NCI-H748 (cell line): Measurements from ENCODE around the gene TRMT112.

Source experiments
- DNase-seq: peaks from one replicate; lab custom pipeline; 2025; ENCODE audit not compliant: unreplicated experiment; lab: John Stamatoyannopoulos, UW

The TRMT112 gene

DNA sequence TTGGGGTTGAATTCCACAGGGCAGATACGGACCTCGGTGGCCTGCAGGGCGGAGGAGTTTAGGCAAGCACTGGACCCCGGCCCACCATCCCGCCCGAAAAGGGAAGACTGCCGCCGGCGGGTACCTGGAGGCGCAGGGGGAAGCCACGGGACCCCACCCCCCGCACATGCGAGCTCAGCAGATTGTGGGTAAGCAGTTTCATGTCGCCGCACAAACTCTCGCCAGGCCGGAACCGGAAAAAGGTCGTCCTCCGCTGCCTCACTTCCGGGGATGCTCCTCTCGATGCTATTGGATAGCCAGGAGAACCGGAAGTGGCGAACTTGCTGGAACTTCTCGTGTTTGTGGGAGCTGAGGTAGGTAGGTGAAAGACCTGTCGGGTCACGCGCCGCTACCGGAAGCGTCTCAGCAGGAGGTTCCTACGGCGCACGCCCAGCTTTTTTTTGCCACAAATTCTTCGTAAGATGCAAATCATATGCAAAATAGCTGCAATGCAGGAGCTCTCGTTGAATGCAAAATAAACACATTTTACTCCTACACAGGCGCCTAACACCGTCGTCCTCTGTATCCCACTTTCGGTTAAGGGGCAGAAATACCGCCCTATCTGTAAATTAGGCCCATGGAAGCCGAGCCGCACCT, at the start of gene TRMT112:
TSS of gene TRMT112 (minus strand) at position 235 of the 636 bp plus-strand sequence. CDS start at position 202, 33 bp downstream.
- peak; percentile 99 for DNase-seq

DNA sequence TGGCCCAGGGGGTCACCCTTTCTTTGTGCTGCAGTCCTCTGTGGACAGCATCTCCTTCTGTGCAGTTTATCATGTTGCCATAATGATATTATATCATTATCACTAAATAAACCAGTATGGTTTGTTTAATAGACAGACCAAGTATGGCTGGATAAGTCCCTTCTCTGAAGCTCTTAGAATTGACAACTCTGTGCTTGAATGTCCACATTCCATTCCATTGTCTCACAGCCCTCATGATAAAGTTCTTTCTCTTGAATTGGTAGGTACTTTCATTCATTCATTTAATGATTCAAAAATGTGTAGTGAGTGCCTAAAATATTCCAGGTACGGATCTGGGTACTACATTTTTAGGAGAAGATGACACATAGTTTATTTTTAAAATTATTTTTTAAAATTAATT, 49.4 kb upstream of the TRMT112 start:
- no peak for DNase-seq

DNA sequence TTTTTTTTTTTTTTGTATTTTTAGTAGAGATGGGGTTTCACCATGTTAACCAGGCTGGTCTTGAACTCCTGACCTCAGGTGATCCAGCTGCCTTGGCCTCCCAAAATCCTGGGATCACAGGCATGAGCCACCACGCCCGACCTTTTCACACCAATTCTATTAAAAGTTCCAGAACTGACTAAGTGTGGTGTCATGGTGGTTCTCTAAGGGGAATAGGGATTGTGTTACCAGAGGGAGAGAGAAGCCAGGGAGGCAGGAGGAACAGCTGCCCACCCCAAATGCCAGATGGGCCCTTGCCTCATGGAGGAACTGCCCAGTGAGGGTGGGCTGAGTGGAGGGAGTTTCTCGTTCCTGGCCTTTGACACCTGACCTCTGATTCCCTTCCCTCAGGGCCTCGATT, 47.6 kb upstream of the TRMT112 start:
- no peak for DNase-seq

DNA sequence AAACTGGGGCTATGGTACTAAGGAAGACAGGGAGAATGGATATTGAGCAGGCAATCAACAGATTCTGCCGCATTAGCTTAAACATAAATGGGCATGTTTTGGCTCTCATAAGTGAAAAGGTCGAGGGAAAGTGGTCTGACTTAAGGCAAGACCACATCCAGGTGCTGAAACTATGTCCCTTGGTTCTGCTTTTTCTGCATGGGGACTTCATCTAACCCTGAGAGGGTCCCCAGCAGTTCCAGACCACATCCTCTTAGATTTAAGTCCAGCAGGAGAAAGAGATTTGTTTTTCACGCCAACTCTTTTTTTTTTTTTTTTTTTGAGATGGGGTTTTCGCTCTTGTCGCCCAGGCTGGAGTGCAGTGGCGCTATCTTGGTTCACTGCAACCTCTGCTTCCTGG, 47.1 kb upstream of the TRMT112 start:
- DNase-seq, result no peak

DNA sequence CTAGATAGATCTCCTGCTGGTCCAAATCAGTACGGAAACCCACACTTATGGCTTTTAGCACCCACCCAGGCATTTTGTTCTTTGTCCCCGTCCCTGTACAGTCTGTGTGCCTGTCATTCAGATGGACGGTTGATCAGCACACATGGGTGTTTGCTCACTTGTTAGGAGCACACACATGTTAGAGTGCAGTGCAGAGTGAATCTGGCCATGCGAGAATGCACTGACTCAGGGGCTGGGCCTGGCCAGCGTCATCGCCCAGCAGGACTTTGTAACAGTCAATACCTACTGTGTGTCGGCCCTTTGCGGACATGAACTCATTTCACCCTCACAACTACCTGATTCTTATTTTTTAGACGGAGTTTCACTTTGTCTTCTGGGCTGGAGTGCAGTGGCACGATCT, 45.0 kb upstream of the TRMT112 start:
- DNase-seq, result no peak

DNA sequence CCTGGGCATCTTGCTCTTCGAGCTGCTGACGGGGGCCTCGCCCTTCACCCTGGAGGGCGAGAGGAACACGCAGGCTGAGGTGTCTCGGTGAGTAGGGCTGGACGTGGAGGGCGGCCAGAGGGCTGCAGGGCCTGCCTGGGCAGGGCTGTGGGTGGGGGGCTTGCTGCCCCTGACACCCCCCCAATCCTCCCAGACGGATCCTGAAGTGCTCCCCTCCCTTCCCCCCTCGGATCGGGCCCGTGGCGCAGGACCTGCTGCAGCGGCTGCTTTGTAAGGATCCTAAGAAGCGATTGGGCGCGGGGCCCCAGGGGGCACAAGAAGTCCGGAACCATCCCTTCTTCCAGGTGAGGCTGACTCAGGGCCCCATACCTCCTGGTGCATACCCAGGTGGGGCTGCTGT, 44.3 kb upstream of the TRMT112 start:
- no peak for DNase-seq

DNA sequence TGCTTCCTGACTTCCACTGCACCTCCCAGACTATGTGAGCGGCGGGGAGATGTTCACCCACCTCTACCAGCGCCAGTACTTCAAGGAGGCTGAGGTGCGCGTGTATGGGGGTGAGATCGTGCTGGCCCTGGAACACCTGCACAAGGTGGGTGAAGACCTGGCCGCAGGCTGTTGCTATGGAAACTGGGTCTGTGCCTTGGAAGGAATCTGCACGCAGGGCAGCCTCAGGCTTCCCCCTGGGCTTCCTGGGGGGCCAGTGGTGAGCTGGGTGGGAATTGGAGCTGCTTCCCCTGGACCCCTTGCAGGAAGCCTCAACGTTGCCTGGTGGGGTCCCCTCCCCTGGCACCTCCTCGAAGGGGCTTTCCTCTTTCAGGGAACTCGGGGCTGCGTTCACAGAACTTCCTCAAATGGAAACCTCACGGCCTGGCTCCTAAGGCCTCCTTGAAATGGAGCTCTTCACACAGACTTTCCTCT, 43.1 kb upstream of the TRMT112 start:
- peak; percentile 45 for DNase-seq

DNA sequence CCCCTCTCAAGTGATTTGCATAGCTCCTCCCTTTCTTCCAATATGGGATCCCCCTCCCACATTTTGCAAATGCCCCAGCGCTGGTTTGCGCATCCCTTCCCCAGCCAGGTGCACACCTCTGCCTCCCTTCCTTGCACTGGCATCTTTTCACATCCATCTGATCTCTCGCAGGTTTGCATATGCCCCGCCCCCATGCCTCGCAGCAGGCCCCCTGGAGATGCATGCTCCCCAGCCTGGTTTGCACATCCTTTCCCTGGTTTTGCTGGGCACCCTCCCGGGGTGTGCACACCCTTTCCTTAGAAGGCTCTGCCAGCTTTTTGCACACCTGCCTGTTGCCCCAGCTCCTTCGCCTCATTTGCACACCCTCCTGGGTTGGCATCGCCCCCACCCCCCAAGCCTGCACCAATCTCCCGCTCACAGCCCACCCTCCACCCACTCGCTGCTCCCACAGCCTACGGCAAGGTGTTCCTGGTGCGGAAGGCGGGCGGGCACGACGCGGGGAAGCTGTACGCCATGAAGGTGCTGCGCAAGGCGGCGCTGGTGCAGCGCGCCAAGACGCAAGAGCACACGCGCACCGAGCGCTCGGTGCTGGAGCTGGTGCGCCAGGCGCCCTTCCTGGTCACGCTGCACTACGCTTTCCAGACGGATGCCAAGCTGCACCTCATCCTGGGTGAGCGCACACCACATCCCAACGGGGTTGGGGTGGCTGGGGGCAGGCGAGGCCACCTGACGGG, 42.5 kb upstream of the TRMT112 start:
- DNase-seq, result peak; percentile 73

DNA sequence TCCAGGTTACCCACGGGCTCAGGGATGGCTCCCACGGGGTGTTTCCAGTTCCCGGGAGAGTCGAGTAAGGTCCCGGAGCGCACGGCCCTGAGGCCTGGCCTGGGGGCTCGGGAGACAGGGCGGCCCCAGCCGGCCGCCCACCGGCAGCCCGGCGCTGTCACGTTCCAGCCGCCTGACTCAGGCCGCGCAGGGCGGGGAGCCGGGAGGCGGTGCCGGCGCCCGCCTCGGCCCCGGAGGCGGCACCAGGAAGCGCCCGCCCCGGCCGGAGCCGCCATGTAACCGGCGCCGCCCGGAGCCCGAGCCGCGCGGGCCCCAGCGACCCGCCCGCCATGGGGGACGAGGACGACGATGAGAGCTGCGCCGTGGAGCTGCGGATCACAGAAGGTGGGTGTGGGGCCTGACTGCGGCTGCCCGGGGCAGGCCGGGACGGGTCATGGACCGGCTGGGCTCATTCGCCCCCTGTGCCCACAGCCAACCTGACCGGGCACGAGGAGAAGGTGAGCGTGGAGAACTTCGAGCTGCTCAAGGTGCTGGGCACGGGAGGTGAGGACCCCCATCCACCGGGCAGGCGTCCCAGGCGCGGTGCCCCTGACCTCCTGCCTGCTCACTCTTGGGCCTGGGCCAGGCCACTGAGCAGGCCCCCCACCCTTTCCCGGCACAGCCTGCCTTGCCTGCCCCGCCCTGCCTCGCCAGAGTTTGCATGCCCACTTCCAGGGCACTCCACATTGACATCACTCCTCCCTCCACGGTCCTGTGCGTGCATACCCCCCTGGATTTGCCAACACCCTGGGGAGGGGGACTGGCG, 41.8 kb upstream of the TRMT112 start, which contains the start of gene RPS6KA4:
TSS of gene RPS6KA4 (plus strand) at position 256 of the 805 bp plus-strand sequence. CDS start at position 330, 74 bp downstream.
- DNase-seq, result peak; percentile 73

DNA sequence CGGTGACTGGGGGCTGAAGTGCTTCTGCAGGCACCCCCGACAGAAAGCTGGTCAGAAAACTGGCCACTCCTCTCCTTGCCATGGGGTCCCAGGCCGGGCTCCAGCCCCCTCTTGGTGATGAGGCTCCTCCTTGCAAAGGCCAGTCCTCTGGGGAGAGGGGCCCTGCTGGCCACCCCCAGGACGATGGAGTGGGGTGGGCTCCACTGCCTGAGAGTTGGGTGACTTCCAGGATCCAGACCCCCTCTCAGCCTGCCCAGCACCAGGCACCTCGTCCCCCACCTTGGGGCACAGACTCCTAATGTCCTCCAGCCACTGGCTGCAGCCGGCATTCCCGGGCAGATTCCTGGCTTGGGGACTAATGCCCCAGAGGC, 41.2 kb upstream of the TRMT112 start:
- no peak for DNase-seq

DNA sequence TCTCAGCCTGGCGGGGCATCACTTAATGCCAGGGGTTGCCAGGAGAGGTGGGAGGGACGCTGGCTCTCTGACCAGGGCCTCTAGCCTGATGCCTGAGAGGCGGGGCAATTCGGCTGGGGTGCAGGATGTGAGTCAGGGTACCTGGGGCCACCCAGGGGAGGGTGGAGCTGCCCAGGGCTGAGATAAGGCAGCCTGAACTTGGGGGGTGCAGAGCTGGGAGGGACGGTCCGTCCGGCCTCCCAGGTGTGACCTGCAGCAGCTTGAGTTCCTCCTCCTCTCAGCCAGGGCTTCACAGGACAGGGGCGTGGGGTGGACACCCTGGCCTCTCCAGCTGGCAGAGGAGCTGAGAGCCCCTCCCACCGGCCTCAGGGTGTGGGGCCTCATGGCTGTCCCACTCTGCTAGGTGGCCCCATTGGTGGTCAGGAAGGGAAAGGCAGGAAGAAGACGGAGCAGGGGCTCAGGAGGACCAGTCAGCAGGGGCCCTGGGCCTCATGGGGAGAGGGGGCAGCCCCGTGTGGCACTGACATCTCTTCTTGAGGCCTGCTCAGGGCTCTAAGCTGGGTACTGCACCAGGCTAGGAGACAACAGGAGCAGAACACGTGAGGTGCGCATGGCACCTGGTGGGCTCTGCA, 40.7 kb upstream of the TRMT112 start:
- DNase-seq, result no peak

DNA sequence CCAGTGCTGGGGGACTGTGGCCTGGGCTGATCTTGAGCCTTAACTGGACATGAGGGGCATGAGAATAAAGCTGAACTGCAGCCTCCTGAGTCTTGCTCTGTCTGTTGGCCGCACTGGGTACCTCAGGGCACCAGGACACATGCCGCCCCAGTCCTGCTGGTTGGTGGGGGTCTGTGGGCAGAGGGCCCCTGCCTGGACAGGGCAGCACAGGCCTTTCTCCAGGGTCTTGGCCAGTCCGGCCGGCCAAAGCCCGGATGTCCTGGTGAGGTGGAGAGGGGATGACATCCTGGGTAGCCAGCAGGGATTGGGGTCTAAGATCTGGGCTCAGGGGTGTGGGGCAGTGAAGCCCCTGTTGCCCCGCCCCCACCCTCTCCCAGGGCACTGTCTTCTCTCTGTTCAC, 40.1 kb upstream of the TRMT112 start:
- no peak for DNase-seq

DNA sequence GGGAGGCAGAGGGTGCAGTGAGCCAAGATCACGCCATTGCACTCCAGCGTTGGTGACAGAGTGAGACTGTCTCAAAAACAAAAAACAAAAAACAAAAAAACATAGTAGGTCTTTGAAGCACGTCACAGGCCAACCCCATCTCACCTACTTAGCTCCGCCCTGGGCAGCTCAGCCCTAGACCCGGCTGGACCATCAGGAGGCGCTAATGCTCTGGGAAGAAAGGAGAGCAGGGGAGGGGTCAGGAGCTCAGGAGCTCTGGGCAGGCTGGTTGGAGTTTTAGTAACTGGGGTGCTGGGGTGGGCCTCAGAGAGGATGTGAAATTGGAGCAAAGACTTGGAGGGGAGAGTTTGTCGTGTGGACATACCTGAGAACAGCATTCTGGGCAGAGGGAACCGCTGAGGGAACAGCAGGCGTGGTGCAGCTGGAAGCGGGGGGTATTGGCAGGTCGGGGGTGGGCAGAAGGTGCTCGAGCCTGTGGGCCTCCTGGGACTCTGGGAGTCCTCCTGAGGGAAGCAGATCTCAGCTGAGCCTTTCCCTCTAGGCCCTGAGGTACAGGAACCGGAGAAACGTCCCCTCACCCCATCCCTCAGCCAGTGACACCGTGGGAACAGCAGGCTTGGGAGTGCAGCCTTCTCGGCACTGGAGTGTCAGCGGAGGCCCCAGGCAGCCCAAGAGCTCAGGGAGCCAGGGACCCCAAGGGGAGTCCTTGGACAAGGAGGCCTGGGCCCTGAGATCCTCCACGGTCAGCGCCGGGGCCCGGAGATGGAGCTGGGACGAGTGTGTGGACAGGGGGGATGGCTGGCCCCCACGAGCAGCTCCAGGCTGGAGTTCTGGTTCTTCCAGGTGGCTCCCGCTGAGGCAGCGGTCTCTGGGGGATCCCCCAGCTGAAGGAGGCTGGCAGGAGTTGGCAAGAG, 39.4 kb upstream of the TRMT112 start:
- DNase-seq, result peak; percentile 57

DNA sequence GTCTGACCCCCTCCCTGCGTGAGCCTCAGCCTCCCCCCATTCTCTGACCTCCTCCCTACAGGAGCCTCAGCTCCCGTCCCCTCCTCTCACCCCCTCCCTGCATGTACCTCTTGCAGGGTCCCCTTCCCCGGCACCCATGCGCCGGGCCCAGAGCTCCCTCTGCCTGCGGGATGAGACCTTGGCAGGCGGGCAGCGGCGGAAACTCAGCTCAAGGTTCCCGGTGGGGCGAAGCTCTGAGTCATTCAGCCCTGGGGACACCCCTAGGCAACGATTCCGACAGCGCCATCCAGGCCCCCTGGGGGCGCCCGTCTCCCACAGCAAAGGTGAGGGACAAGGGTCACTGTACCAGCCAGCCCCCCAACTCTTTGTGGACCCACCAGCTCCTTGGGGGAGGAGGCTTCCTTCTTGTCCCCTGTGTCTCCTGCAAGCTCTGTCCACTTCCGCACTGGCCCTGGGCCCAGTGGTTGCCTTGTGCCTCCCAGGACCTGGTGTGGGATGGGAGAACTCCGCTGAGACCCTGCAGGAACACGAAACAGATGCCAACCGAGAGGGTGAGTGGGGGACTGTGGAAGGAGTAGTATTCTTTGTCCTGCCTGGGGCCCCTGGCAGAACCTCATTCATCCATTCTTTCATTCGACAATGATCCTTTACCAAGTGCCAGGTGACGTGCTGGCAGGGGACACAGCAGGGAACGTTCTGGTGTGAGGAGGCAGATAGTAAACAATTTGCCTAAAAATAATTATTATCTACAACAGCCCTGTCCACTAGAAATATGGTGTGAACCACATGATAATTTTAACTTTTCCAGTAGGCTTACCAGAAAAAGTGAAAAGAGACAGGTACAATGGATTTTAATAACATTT, 38.0 kb upstream of the TRMT112 start:
- DNase-seq, result peak; percentile 65

DNA sequence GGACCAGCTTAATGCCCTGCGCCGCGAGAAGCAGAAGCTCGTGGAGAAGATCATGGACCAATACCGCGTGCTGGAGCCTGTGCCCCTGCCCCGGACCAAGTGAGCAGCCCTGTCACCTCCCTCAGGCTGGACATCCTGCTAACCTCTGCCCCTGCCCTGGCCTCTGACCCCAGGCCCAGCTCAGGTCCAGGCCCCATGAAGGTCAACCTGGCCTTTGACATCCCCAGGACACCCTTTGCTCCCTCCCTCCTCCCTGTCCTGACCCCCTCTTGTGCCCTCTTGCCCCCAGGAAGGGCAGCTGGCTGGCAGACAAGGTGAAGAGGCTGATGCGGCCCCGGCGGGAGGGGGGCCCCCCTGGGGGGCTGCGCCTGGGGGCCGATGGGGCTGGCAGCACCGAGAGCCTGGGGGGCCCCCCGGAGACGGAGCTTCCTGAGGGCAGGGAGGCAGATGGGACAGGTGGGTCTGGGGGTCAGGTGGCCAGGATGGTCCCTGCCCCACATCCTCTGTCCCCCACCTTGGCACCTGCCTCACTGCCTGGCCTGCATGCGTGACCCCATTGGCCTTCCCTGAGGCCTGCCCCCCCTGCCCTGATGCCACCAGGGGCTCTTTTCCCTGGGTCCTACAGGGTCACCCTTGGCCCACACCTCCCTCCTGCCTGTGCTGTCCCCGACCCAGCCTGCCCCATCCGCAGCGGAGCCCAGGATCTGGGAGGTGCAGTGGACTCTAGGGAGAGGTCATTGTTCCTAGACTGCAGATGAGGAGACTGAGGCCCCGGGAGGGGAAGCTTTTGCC, 36.6 kb upstream of the TRMT112 start:
- no peak for DNase-seq

DNA sequence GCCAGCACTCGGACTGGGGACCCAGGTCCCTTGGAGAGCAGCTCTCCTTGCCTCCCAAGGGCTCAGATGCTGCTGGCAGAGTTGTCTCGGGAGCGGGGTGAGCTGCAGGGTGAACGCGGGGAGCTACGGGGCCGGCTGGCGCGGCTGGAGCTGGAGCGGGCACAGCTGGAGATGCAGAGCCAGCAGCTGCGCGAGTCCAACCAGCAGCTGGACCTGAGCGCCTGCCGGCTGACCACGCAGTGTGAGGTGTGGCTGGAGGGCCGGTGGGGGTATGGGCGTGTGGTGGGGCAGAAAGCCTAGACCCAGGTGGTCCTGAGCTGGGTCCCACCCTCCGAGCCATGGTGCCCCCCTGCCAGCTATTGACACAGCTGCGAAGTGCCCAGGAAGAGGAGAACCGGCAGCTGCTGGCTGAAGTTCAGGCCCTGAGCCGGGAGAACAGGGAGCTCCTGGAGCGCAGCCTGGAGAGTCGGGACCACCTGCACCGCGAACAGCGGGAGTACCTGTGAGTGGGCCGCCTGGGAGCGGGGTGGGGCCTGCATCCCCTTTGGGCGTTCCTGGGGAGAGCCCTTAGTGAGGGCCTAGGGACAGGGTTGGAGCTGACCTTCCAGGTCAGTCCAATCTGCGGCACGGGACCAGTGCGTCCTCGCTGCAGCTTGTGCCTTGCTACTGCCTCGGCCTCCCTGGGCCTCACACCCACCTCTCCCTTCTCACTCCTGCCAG, 35.8 kb upstream of the TRMT112 start:
- peak; percentile 34 for DNase-seq

DNA sequence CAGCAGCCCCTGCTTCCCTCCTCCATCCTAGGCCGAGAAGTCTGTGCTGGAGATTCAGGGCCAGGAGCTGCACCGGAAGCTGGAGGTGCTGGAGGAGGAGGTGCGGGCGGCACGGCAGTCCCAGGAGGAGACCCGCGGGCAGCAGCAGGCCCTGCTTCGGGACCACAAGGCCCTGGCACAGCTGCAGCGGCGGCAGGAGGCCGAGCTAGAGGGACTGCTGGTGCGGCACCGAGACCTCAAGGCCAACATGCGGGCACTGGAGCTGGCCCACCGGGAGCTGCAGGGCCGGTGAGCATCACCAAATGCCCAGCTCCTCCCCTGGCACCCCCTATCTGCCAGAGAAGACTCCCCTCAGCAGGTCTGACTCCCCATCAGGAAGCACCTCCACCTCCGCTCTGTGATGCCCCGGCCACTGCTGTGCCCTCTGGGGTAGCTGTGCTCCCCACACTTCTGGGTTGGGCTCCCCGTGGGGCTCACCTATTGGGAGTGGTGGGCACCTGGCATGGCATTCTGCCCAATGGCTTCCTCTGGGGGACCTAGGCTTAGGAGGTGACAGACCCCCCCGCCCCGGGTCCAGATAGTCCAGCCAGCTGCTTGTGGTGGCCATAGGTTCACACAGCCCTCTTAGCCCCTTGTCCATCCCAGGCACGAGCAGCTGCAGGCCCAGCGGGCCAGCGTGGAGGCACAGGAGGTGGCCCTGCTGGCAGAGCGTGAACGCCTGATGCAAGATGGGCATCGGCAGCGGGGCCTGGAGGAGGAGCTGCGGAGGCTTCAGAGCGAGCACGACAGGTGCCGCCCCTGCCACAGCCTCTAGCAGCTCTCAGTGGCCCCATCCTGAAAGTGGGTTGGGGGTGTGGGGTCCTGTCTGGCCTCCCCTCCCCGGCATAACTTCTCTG, 35.0 kb upstream of the TRMT112 start:
- DNase-seq, result peak; percentile 34
